GM23338 (cell line): ENCODE measurements around the gene WNT6. TPM values are rescaled to one million over a fixed set of nuclear protein-coding genes. Genes with fewer than 3 reads are reported as not detected.

ENCODE experiments used
- ATAC-seq: fragments of 200-7000 bp; cut with Tn5 transposase; 3 replicates; pipeline ENCODE4 v1.9.1; 2020
- DNase-seq: peaks from one replicate; pipeline ENCODE4 v3.0.0-alpha.2; 2015; ENCODE audit warnings: low spot score
- H2AFZ ChIP-seq: fragments of 200-600 bp; sonication (generic); 2 replicates; pipeline ENCODE4 v1.8.0; 2016; ENCODE audit warnings: antibody characterized with exemption, mild to moderate bottlenecking, moderate library complexity
- H3F3A ChIP-seq: fragments of 200-600 bp; sonication (generic); replicated peaks from 2 replicates; pipeline ENCODE4 v1.8.0; 2017; ENCODE audit warnings: antibody characterized with exemption, mixed run types, low read depth
- H3K27ac ChIP-seq: fragments of 200-600 bp; sonication (generic); 2 replicates; pipeline ENCODE4 v1.6.1; 2016; ENCODE audit warnings: low read depth
- H3K27me3 ChIP-seq: fragments of 200-600 bp; sonication (generic); 2 replicates; pipeline ENCODE4 v1.8.0; 2016; ENCODE audit warnings: mild to moderate bottlenecking, mixed run types, moderate library complexity; ENCODE audit not compliant: insufficient read depth
- H3K36me3 ChIP-seq: fragments of 200-600 bp; sonication (generic); 2 replicates; pipeline ENCODE4 v1.8.0; 2016; ENCODE audit warnings: mild to moderate bottlenecking; ENCODE audit not compliant: insufficient read depth
- H3K4me1 ChIP-seq: fragments of 200-600 bp; sonication (generic); 2 replicates; pipeline ENCODE4 v1.8.0; 2016; ENCODE audit warnings: mild to moderate bottlenecking, moderate library complexity; ENCODE audit not compliant: insufficient read depth
- H3K4me2 ChIP-seq: fragments of 200-600 bp; sonication (generic); 2 replicates; pipeline ENCODE4 v1.7.1; 2017; ENCODE audit warnings: mixed run types
- H3K4me3 ChIP-seq: fragments of 200-600 bp; sonication (generic); 2 replicates; pipeline ENCODE4 v1.6.1; 2016; ENCODE audit warnings: mixed run types
- H3K79me2 ChIP-seq: fragments of 200-600 bp; sonication (generic); replicated peaks from 2 replicates; pipeline ENCODE4 v1.8.0; 2017; ENCODE audit warnings: mild to moderate bottlenecking; ENCODE audit not compliant: insufficient read depth
- H3K9me2 ChIP-seq: fragments of 200-600 bp; sonication (generic); 2 replicates; pipeline ENCODE4 v1.8.0; 2017; ENCODE audit not compliant: insufficient read depth
- H4K20me1 ChIP-seq: fragments of 200-600 bp; sonication (generic); replicated peaks from 2 replicates; pipeline ENCODE4 v1.8.0; 2017; ENCODE audit warnings: mild to moderate bottlenecking; ENCODE audit not compliant: insufficient read depth
- H3K27ac Mint-ChIP-seq: 2 replicates; pipeline ENCODE4 v1.8.0; 2020; ENCODE audit warnings: inconsistent platforms, mild to moderate bottlenecking, moderate library complexity, mixed read lengths
- H3K27me3 Mint-ChIP-seq: 3 replicates; pipeline ENCODE4 v1.8.0; 2022; ENCODE audit warnings: low read depth, mild to moderate bottlenecking, moderate library complexity, mixed read lengths, inconsistent platforms; ENCODE audit not compliant: insufficient read depth, poor library complexity
- H3K36me3 Mint-ChIP-seq: 3 replicates; pipeline ENCODE4 v1.8.0; 2021; ENCODE audit warnings: low read depth, mild to moderate bottlenecking, inconsistent platforms, moderate library complexity, mixed read lengths
- H3K4me1 Mint-ChIP-seq: 3 replicates; pipeline ENCODE4 v1.8.0; 2020; ENCODE audit warnings: mild to moderate bottlenecking, inconsistent platforms, mixed read lengths
- H3K4me3 Mint-ChIP-seq: 3 replicates; pipeline ENCODE4 v1.8.0; 2021; ENCODE audit warnings: moderate library complexity, mild to moderate bottlenecking, inconsistent platforms, mixed read lengths
- H3K9me3 Mint-ChIP-seq: 3 replicates; pipeline ENCODE4 v1.8.0; 2020; ENCODE audit warnings: moderate library complexity, mild to moderate bottlenecking, inconsistent platforms, mixed read lengths
- CREB1 ChIP-seq: fragments of 250-450 bp; sonication (Bioruptor Pico); IDR thresholded peaks from 2 replicates; pipeline ENCODE4 v1.5.0; 2020; ENCODE audit warnings: low read depth, mild to moderate bottlenecking, moderate library complexity
- EZH2 ChIP-seq: fragments of 200-600 bp; sonication (generic); IDR thresholded peaks from one replicate; pipeline ENCODE4 v1.8.0; 2017; ENCODE audit warnings: antibody characterized with exemption, mild to moderate bottlenecking, low read depth; ENCODE audit not compliant: unreplicated experiment
- EZH2phosphoT487 ChIP-seq: fragments of 200-600 bp; sonication (generic); IDR thresholded peaks from one replicate; pipeline ENCODE4 v1.8.1; 2018; ENCODE audit warnings: antibody characterized with exemption; ENCODE audit not compliant: unreplicated experiment
- JUNB ChIP-seq: IDR thresholded peaks from one replicate; pipeline ENCODE4 v1.6.1; 2016; ENCODE audit warnings: antibody characterized with exemption; ENCODE audit not compliant: unreplicated experiment
- NANOG ChIP-seq: IDR thresholded peaks from 2 replicates; pipeline ENCODE4 v1.6.1; 2016; ENCODE audit warnings: antibody characterized with exemption, borderline replicate concordance
- STAT1 ChIP-seq: IDR thresholded peaks from one replicate; pipeline ENCODE4 v1.6.1; 2016; ENCODE audit warnings: antibody characterized with exemption; ENCODE audit not compliant: unreplicated experiment
- ZNF114 ChIP-seq: fragments of 250-450 bp; sonication (Bioruptor Pico); IDR thresholded peaks from 2 replicates; pipeline ENCODE4 v1.5.0; 2020; ENCODE audit warnings: mild to moderate bottlenecking, moderate library complexity
- polyA plus RNA-seq: library from polyadenylated mRNA; unstranded; fragments of >200 nt; fragmentation: Nextera tagmentation; extraction: Ambion mirVana; gene quantifications from 2 replicates; pipeline ENCODE4 v1.2.1, GENCODE V29; 2016
- total RNA-seq: library from RNA; depleted of rRNA; stranded (reverse); fragments of >200 nt; shearing (Covaris generic); gene quantifications from 2 replicates; pipeline ENCODE4 v1.2.3, GENCODE V29; 2014
- TF ChIP-seq, protein P1 (sequence below), 2 experiments: fragments of 200-600 bp in 1 of 2; sonication (generic) in 1 of 2; conservative IDR thresholded peaks; 2 replicates each; pipeline versions ENCODE4 v1.5.1 to v1.6.1; 2016 to 2017; ENCODE audit warnings: antibody characterized with exemption in 2 of 2, low read depth in 2 of 2, mild to moderate bottlenecking in 2 of 2, moderate library complexity in 1 of 2

Gene WNT6
- total and polyA plus RNA-seq, 2 experiments from 2014 or later: not detected

DNA sequence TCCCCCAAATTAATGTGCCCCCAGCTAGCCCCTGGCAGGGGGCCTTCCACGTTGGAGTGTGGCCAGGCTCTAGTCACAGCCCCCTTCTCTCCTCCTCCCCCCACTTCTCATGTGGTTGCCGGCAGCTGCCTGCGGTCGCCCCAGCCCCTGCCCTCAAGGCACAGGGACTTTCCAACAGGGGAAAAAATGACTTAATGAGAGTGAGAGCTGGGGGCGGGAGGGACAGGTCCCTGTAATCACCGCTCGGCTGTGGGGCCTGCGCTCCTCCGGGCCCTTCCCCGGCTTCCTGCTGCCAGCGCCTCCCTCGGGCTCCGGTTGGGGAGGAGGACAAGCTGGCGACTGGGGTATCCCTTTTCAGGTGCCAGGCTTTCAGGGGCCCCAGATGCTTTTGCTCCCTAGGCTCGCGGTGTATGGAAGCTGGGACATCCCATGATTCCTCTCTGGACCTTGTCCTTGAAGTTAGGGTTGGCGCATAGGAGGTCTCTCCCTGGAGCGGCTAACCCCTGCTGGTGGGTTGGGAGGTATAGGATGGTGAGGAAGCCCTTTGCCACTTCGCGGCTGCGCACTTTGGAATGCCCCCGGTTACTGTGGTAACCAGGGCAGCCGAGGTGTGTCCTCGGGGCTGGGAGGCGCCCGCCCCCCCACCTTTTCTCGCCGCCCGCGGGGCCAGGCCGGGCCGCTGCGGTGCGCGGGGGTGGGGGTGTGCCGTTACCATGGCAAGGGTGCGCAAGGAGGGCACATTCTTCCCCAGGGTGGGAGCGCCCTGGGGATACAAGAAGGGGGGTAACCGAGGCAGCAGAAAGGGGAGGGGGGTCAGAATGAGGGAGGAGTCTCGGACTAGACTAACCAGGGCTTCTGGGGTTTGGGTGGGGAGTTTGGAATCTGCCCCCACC is 37.1 kb downstream of the WNT6 start:
- peak; percentile 64 for TF ChIP-seq EZH2
- TF ChIP-seq EZH2phosphoT487: no peak
- TF ChIP-seq CREB1: no peak
- Mint-ChIP-seq H3K4me1 (peaks cover 37% of the 10 kb centered on the region), H3K27me3 (peaks cover 87% of the 10 kb centered on the region), H3K9me3 (no peaks in the 10 kb centered on the region; the same call in 1 of the 3 replicates), H3K4me3 (peak overlapping the region; percentile 46), H3K36me3 (peaks cover 3% of the 10 kb centered on the region; the same call in 1 of the 3 replicates), H3K27ac (no peak overlapping the region)
- H3K4me3 ChIP-seq: peak overlapping the region; percentile 51
- H3K4me1 ChIP-seq: peaks cover 27% of the 10 kb centered on the region
- H3K27ac ChIP-seq: no peak overlapping the region
- H3F3A ChIP-seq: no peaks in the 10 kb centered on the region
- peaks cover 15% of the 10 kb centered on the region for H4K20me1 ChIP-seq
- H3K9me2 ChIP-seq: no peaks in the 10 kb centered on the region
- no peak overlapping the region; the same call in 1 of the 2 replicates for H2AFZ ChIP-seq
- peak; percentile 35 for ATAC-seq
- H3K79me2 ChIP-seq: no peaks in the 10 kb centered on the region
- DNase-seq: peak; percentile 71
- no peaks in the 10 kb centered on the region for H3K36me3 ChIP-seq
- H3K27me3 ChIP-seq: peaks cover 100% of the 10 kb centered on the region
- peak overlapping the region; percentile 73 for H3K4me2 ChIP-seq

- ATAC-seq (peak; percentile 14), DNase-seq (no peak)
- peaks cover 33% of the 10 kb centered on the region for H3K4me1 Mint-ChIP-seq
- Histone ChIP-seq H3K4me1 (peaks cover 27% of the 10 kb centered on the region), H3K4me2 (peak overlapping the region; percentile 73), H3K36me3 (no peaks in the 10 kb centered on the region), H2AFZ (no peak overlapping the region; the same call in 1 of the 2 replicates), H4K20me1 (peaks cover 15% of the 10 kb centered on the region), H3K79me2 (no peaks in the 10 kb centered on the region), H3K27me3 (peaks cover 100% of the 10 kb centered on the region), H3K9me2 (no peaks in the 10 kb centered on the region), H3K27ac (no peak overlapping the region), H3K4me3 (peak overlapping the region; percentile 51; the same call in 1 of the 2 replicates), H3F3A (no peaks in the 10 kb centered on the region)
- H3K27ac Mint-ChIP-seq: no peak overlapping the region
- TF ChIP-seq JUNB (no peak), EZH2phosphoT487 (peak; percentile 74), NANOG (no peak), EZH2 (peak; percentile 86)
- peaks cover 82% of the 10 kb centered on the region for H3K27me3 Mint-ChIP-seq
- peaks cover 3% of the 10 kb centered on the region; the same call in 1 of the 3 replicates for H3K36me3 Mint-ChIP-seq
- H3K9me3 Mint-ChIP-seq: no peaks in the 10 kb centered on the region; the same call in 1 of the 3 replicates
- no peak overlapping the region for H3K4me3 Mint-ChIP-seq
These were observed 37.9 kb downstream of the WNT6 start for GRCh38 chr2:218897394-218898108.

- Mint-ChIP-seq H3K4me1 (peaks cover 33% of the 10 kb centered on the region), H3K27me3 (peaks cover 81% of the 10 kb centered on the region), H3K9me3 (no peaks in the 10 kb centered on the region; the same call in 1 of the 3 replicates), H3K27ac (no peak overlapping the region), H3K36me3 (peaks cover 3% of the 10 kb centered on the region; the same call in 1 of the 3 replicates), H3K4me3 (peak overlapping the region; percentile 49)
- DNase-seq: peak; percentile 91
- no peaks in the 10 kb centered on the region for H3F3A ChIP-seq
- no peaks in the 10 kb centered on the region for H3K9me2 ChIP-seq
- H4K20me1 ChIP-seq: peaks cover 13% of the 10 kb centered on the region
- peak; percentile 73 for ATAC-seq
- peaks cover 100% of the 10 kb centered on the region for H3K27me3 ChIP-seq
- peak overlapping the region; percentile 45 for H3K4me3 ChIP-seq
- H2AFZ ChIP-seq: peak overlapping the region; percentile 82; the same call in 1 of the 2 replicates
- peaks cover 27% of the 10 kb centered on the region for H3K4me1 ChIP-seq
- peak overlapping the region; percentile 72 for H3K4me2 ChIP-seq
- H3K36me3 ChIP-seq: no peaks in the 10 kb centered on the region
- no peak overlapping the region for H3K27ac ChIP-seq
- no peaks in the 10 kb centered on the region for H3K79me2 ChIP-seq
- TF ChIP-seq ZNF114 (CRISPR knock-in tag) (no peak), STAT1 (no peak)
- TF ChIP-seq, protein P1, sequence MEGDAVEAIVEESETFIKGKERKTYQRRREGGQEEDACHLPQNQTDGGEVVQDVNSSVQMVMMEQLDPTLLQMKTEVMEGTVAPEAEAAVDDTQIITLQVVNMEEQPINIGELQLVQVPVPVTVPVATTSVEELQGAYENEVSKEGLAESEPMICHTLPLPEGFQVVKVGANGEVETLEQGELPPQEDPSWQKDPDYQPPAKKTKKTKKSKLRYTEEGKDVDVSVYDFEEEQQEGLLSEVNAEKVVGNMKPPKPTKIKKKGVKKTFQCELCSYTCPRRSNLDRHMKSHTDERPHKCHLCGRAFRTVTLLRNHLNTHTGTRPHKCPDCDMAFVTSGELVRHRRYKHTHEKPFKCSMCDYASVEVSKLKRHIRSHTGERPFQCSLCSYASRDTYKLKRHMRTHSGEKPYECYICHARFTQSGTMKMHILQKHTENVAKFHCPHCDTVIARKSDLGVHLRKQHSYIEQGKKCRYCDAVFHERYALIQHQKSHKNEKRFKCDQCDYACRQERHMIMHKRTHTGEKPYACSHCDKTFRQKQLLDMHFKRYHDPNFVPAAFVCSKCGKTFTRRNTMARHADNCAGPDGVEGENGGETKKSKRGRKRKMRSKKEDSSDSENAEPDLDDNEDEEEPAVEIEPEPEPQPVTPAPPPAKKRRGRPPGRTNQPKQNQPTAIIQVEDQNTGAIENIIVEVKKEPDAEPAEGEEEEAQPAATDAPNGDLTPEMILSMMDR (conservative IDR thresholded peaks at IDR 0.05; ENCODE audit: low read depth in 2 of 2): peak; percentile 84 to 97
These were observed 38.7 kb downstream of the WNT6 start for GRCh38 chr2:218898109-218898878.
